Measurements from ENCODE around the gene LRFN3.

DNA sequence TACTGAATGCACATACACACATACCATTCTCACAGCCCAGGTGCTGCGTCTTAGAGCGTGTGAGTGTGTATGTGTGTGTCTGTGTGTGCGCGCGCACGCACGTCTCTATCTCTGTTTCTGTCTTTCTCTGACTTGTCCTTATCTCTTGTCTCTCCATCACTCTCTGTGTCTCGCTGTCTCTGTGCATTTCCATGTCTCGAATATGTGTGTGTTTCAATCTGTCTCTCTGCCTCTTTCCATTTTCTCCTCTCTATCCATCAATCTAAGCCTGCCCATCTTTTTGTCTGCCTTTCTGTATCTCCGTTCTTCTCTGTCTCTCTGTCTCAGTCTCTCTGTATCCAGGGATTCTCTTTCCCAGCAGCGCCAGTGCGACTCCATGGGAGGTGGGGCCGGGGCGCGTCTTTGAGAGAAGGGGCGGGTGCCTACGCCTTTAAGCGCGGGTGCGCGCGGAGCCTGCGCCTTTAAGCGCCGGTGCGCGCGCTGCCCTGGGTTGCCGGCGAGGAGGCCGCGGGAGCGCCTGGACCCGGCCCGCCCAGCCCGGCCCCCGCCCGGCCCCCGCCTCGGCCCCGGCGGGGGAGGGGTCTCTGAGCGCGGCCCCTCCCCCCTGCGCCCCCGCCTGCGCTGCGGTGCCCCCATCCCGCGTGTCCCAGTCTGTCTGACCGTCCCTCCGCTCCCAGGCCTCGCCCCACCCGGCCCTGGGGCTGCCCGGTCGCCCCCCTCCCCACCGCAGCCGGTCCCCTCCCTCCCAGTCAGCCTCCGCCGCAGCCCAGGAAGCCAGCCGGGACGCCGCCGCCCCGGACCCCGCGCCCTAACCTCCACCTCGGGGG lies at the start of gene LRFN3:
- TF ChIP-seq CTCF (IDR thresholded peaks at IDR 0.05) (no peak), POLR2A (IDR thresholded peaks at IDR 0.05) (no peak)
